HL-60 (cell line): ENCODE data around the gene SRRM3.

Experiments
- DNase-seq, 2 experiments: peaks; one replicate each; pipeline ENCODE4 v3.0.0-alpha.2; 2010 to 2020; ENCODE audit warnings: low read depth in 1 of 2, low spot score in 1 of 2
- H3K27ac ChIP-seq: fragments of 250-450 bp; sonication (Bioruptor Pico); replicated peaks from 2 replicates; pipeline ENCODE4 v1.5.1; 2020; ENCODE audit warnings: mild to moderate bottlenecking, moderate library complexity
- H3K27me3 ChIP-seq: fragments of 250-450 bp; sonication (Bioruptor Pico); 2 replicates; pipeline ENCODE4 v1.5.1; 2021; ENCODE audit warnings: mild to moderate bottlenecking, moderate library complexity; ENCODE audit not compliant: insufficient read depth, poor library complexity, severe bottlenecking
- H3K4me3 ChIP-seq: replicated peaks from 2 replicates; pipeline ENCODE4 v1.5.1; 2011; ENCODE audit warnings: mild to moderate bottlenecking, control low read depth, low read length; ENCODE audit not compliant: insufficient read depth
- GABPA ChIP-seq: IDR thresholded peaks from 2 replicates; pipeline ENCODE4 v1.6.1; 2012; ENCODE audit warnings: low read depth
- POLR2AphosphoS5 ChIP-seq: IDR thresholded peaks from 2 replicates; pipeline ENCODE4 v1.6.1; 2012; ENCODE audit warnings: low read depth
- SPI1 ChIP-seq: IDR thresholded peaks from 2 replicates; pipeline ENCODE4 v1.6.1; 2012; ENCODE audit warnings: low read depth, mild to moderate bottlenecking, borderline replicate concordance
- TF ChIP-seq, protein P1 (sequence below): IDR thresholded peaks from 2 replicates; pipeline ENCODE4 v1.6.1; 2012; ENCODE audit warnings: low read depth; ENCODE audit not compliant: insufficient replicate concordance
- TF ChIP-seq, protein P2 (sequence below): IDR thresholded peaks from one replicate; pipeline ENCODE4 v1.5.1; 2011; ENCODE audit warnings: low read length, control low read depth, inconsistent platforms; ENCODE audit not compliant: insufficient read depth

SRRM3 gene

DNA sequence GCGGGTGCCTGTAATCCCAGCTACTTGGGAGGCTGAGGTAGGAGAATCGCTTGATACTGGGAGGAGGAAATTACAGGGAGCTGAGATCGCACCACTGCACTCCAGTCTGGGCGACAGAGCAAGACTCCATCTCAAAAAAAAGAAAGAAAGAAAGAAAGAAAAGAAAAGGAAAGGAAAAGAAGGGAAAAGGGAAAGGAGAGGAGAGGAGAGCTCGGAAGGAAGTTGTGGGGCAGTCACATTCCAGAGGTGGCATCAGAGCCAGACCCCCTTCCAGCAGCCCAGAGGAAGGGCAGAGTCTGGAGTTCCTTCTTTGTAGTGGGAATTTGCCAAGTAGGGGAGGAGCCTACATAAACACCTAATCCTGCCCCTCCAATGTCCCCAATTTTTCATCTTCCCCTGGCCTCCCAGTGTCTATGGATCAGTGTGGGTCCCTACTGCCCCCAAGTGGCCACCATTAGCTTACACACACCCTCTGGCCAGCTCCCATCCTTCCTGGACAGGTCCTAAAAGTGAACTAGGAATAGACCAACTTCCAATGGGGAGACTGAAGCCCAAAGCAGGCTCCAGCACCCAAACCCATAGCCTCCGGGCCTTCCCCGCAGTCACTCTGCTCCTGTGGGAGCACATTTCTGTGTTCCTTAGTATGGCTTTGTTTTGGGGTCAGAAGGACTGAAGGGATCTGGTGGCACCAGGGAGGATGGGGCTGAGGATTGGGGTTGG is 61.1 kb downstream of the SRRM3 start:
- peaks cover 19% of the 10 kb centered on the region for H3K27me3 ChIP-seq
- H3K4me3 ChIP-seq, result no peak overlapping the region
- DNase-seq, result peak; percentile 41 to 57
- no peak overlapping the region for H3K27ac ChIP-seq
- TF ChIP-seq, protein P1, sequence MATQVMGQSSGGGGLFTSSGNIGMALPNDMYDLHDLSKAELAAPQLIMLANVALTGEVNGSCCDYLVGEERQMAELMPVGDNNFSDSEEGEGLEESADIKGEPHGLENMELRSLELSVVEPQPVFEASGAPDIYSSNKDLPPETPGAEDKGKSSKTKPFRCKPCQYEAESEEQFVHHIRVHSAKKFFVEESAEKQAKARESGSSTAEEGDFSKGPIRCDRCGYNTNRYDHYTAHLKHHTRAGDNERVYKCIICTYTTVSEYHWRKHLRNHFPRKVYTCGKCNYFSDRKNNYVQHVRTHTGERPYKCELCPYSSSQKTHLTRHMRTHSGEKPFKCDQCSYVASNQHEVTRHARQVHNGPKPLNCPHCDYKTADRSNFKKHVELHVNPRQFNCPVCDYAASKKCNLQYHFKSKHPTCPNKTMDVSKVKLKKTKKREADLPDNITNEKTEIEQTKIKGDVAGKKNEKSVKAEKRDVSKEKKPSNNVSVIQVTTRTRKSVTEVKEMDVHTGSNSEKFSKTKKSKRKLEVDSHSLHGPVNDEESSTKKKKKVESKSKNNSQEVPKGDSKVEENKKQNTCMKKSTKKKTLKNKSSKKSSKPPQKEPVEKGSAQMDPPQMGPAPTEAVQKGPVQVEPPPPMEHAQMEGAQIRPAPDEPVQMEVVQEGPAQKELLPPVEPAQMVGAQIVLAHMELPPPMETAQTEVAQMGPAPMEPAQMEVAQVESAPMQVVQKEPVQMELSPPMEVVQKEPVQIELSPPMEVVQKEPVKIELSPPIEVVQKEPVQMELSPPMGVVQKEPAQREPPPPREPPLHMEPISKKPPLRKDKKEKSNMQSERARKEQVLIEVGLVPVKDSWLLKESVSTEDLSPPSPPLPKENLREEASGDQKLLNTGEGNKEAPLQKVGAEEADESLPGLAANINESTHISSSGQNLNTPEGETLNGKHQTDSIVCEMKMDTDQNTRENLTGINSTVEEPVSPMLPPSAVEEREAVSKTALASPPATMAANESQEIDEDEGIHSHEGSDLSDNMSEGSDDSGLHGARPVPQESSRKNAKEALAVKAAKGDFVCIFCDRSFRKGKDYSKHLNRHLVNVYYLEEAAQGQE, result no peak
- TF ChIP-seq, protein P2, sequence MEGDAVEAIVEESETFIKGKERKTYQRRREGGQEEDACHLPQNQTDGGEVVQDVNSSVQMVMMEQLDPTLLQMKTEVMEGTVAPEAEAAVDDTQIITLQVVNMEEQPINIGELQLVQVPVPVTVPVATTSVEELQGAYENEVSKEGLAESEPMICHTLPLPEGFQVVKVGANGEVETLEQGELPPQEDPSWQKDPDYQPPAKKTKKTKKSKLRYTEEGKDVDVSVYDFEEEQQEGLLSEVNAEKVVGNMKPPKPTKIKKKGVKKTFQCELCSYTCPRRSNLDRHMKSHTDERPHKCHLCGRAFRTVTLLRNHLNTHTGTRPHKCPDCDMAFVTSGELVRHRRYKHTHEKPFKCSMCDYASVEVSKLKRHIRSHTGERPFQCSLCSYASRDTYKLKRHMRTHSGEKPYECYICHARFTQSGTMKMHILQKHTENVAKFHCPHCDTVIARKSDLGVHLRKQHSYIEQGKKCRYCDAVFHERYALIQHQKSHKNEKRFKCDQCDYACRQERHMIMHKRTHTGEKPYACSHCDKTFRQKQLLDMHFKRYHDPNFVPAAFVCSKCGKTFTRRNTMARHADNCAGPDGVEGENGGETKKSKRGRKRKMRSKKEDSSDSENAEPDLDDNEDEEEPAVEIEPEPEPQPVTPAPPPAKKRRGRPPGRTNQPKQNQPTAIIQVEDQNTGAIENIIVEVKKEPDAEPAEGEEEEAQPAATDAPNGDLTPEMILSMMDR, result peak; percentile 69

DNA sequence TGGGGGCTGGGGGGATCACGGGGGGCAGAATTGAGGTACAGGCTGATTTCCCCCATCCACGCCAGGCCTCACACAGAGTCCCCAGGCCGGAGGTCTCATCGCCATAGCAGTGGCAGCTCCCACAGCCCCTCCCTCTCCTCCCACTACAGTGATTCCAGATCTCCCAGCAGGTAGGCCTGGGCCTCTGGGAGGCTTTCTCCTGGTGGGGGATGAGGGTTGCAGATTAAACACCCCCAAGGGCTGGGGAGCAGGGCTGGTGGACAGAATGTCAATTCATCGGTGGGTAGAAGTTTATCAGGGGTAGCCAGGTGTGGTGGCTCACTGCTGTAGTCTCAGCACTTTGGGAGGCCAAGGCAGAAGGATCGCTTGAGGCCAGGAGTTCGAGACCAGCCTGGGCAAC is 63.6 kb downstream of the SRRM3 start:
- no peak overlapping the region for H3K27ac ChIP-seq

DNA sequence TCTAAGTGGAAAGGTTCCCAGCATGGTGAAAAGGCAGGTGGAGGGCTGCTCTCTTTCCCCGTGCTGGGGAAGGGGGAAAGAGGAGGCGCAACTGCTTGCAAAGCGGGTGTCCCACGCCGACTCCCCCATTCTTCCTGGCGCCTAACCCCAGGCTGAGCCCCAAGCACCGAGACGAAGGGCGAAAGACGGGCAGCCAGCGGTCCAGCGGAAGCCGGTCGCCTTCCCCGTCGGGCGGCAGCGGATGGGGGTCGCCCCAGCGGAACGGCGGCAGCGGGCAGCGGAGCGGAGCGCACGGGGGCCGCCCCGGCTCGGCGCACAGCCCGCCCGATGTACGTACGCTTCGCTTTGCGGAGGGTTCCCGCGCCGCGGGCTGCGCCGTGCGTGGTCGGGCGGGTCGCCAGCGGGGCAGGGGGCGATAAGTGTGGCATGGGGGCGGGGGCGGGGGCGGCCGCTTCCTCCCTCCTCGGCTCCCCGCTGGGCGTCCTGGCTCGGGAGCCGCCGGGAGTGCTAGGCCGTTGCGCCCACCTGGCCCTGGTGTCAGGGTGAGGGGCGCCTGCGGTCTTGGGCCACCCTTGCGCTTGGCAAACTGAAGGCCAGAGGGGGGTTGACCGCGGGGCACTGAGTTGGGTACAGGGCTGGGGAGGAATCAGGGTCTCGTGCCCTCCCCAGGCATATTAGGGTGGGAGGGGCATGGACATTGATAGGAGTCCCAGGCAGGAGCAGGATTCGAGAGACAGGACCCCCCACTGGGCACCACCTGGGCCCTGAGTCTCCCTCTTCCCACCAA is 65.6 kb downstream of the SRRM3 start:
- Histone ChIP-seq H3K4me3 (no peak overlapping the region), H3K27me3 (peaks cover 21% of the 10 kb centered on the region), H3K27ac (no peak overlapping the region)
- TF ChIP-seq SPI1 (no peak), GABPA (no peak), POLR2AphosphoS5 (no peak)
- TF ChIP-seq, protein P1, result no peak
- TF ChIP-seq, protein P2, result no peak
- no peak for DNase-seq

More for the DNA sequence above, 63.6 kb downstream of the SRRM3 start:
- Histone ChIP-seq H3K4me3 (no peak overlapping the region), H3K27me3 (peaks cover 19% of the 10 kb centered on the region)
- DNase-seq, result no peak
- TF ChIP-seq, protein P2, result no peak
- TF ChIP-seq SPI1 (no peak), GABPA (no peak), POLR2AphosphoS5 (no peak)
- TF ChIP-seq, protein P1, result no peak
